ENCODE measurements around the gene TOMT.
"Not testable (repeated sequence)": the region's sequence is repeated elsewhere in the genome, so short reads cannot be mapped to it uniquely, and the experiment has no call there.

TOMT gene

GRCh38 chr11:72127923-72128322 lies 22.2 kb downstream of the TOMT start:
- no peak for DNase-seq

- DNase-seq = no peak
These were observed 23.7 kb downstream of the TOMT start for GRCh38 chr11:72129381-72129780.

GRCh38 chr11:72132646-72133045 lies 26.9 kb downstream of the TOMT start:
- DNase-seq = peak; percentile 58

GRCh38 chr11:72135473-72135872 lies 29.7 kb downstream of the TOMT start, which contains the start of gene FOLR3:
Gene FOLR3, plus strand, starts transcription at chr11:72135725. Its CDS starts 228 bp downstream, at chr11:72135953.
- peak; percentile 29 for DNase-seq

- no peak for DNase-seq
These were observed 30.4 kb downstream of the TOMT start for GRCh38 chr11:72135891-72136683.

GRCh38 chr11:72136684-72137262 lies 31.0 kb downstream of the TOMT start:
- DNase-seq = peak; percentile 51

DNA sequence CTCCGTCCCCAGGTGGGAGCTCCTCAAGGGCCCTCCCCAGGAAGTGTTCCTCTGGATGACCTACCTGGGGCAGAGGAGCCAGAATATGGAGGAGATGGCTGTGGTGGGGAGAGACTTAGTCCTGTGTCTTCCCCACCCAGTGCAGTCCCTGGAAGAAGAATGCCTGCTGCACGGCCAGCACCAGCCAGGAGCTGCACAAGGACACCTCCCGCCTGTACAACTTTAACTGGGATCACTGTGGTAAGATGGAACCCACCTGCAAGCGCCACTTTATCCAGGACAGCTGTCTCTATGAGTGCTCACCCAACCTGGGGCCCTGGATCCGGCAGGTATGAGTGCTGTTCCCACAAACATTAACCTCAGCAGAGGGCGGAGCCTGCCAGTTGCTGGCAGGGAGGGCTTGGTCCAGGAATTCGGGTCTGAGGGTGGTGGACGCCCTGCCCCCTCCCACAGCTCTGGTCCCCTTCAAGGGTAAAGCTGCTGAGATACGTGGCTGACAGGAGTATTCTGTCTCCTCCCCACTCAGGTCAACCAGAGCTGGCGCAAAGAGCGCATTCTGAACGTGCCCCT lies 33.2 kb downstream of the TOMT start:
- no peak for DNase-seq

- DNase-seq = no peak
These were observed 33.8 kb downstream of the TOMT start for GRCh38 chr11:72139500-72139899.

- no peak for DNase-seq
These were observed 34.9 kb downstream of the TOMT start for GRCh38 chr11:72140661-72141060.

DNA sequence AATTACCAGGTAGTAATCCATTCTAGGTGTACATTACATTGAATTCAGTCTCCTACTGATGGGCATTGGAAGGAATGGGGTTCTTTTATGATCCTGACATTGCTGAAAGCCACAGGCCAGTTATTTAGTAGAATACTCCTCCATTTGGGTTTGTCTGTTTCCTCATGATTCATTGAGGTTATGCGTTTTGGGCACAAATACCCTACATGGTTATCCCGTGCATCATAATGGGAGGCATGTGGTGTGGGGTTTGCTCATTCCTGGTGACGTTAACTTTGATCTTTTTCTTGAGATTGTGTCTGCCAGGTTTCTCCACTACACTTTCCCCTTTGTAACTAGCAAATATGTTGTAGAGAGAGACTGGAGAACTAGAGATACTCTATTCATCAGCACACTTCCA lies 35.3 kb downstream of the TOMT start:
- no peak for DNase-seq

- not testable (repeated sequence) for DNase-seq
These were observed 36.4 kb downstream of the TOMT start for GRCh38 chr11:72142086-72142485.

DNA sequence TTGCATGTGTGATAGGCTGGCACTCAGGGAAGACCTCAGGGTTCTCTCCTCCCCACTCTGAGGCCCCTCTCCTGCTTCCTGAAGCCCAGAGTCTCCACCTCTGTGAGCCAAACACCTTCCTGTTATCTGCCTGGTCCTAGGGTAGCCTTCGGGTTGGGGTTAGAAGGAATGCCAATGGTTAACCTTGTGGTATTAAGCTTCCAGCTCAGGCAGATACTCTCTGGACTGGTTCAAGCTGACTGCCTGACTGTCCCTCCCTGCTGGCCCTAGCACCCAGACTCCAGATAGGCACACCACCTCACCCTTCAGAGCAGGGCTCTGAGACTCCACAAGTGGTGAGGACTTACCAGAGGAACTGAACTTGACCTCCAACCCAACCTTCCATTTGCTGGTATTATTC lies 36.8 kb downstream of the TOMT start:
- not testable (repeated sequence) for DNase-seq

DNA sequence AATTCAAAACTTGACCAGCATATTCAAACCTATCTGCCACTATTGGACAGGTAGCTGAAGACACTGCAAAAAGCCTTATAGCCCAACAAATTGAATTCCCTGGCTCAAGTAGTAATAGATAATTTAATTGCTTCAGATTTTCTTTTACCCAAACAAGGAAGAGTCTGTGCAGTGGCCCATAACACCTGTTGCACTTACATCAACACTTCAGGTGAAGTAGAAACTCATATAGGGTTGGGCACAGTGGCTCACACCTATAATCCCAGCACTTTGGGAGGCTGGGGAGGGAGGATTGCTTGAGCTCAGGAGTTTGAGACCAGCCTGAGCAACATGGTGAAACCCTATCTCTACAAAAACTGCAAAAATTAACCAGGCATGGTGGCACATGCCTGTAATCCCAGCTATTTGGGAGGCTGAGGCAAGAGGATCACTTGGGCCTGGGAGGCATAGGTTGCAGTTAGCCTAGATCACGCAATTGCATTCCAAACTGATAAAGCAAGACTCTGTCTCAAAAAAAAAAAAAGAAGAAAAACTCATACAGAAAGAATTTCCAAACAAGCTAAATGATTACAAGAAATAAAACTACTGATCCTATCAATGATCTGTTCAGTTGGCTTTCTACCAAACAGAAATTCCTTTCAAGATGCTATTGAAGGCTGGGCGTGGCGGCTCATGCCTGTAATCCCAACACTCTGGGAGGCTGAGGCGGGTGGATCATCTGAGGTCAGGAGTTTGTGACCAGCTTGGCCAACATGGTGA lies 39.3 kb downstream of the TOMT start:
- no peak for DNase-seq

GRCh38 chr11:72146625-72147024 lies 40.9 kb downstream of the TOMT start:
- DNase-seq = no peak

GRCh38 chr11:72150882-72151281 lies 45.2 kb downstream of the TOMT start:
- no peak for DNase-seq

GRCh38 chr11:72153874-72154273 lies 48.1 kb downstream of the TOMT start:
- not testable (repeated sequence) for DNase-seq

- no peak for DNase-seq
These were observed 49.1 kb downstream of the TOMT start for GRCh38 chr11:72154816-72155215.

DNA sequence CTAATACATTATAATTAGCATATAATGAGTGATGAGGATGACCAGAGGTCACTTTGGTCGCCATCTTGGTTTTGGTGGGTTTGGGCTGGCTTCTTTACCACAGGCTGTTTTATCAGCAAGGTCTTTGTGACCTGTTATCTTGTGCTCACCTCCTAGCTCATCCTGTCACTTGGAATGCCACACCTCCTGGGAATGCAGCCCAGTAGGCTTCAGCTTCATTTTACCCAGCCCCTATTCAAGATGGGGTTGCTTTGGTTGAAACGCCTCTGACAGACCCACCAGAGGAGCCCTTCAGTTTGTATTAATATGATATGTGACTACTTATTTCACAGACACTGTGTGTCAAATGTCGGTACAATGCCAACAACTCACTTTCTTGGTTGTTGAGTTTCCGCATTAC lies 50.0 kb downstream of the TOMT start:
- no peak for DNase-seq

DNA sequence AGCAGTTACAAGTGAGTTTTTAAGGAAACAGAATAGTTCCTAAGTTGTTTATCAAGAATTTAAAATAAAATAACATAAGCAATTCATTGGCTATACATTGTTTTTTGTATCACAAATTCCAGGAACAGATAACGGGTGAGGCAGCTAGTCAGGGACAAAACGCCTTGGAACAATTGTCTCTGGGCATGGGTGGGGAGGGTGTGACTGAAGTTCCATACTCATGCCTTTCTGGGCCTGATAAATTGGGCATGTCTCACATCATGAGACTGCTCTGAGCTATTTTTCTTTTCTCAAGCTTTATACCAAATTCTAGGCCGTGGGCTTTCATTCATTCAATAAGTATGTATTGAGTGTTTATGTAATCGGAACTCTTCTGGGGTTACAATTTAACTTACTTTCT lies 51.4 kb downstream of the TOMT start:
- no peak for DNase-seq

Data from suppressor macrophage treated with lipopolysaccharide for 4 hours (primary cell).